Measurements from ENCODE around the gene PTPN22.

PTPN22 gene

GRCh38 chr1:113800487-113800886 lies 71.0 kb downstream of the PTPN22 start:
- DNase-seq (no peak), ATAC-seq (no peak)

- DNase-seq, result no peak
- ATAC-seq, result no peak
Observed at GRCh38 chr1:113797472-113797871, 74.0 kb downstream of the PTPN22 start.

- ATAC-seq, result no peak
- no peak for DNase-seq
Observed at GRCh38 chr1:113793878-113794834, 77.4 kb downstream of the PTPN22 start.

GRCh38 chr1:113792986-113793385 lies 78.5 kb downstream of the PTPN22 start:
- DNase-seq (no peak), ATAC-seq (peak; percentile 23)

- DNase-seq (no peak), ATAC-seq (no peak)
Observed at GRCh38 chr1:113792471-113792870, 79.0 kb downstream of the PTPN22 start.

- ATAC-seq, result no peak
- no peak for DNase-seq
Observed at GRCh38 chr1:113788802-113789201, 82.7 kb downstream of the PTPN22 start.

- ATAC-seq, result peak; percentile 25
- DNase-seq, result no peak
Observed at GRCh38 chr1:113787663-113788062, 83.8 kb downstream of the PTPN22 start.

GRCh38 chr1:113786069-113786468 lies 85.4 kb downstream of the PTPN22 start:
- no peak for ATAC-seq
- DNase-seq, result no peak

- ATAC-seq (peak; percentile 71), DNase-seq (no peak)
Observed at GRCh38 chr1:113784104-113784779, 87.3 kb downstream of the PTPN22 start.

GRCh38 chr1:113783254-113784103 lies 88.0 kb downstream of the PTPN22 start:
- DNase-seq, result peak; percentile 27
- ATAC-seq, result peak; percentile 84

- ATAC-seq (no peak), DNase-seq (no peak)
Observed at GRCh38 chr1:113782406-113782805, 89.1 kb downstream of the PTPN22 start.

- DNase-seq, result no peak
- ATAC-seq, result no peak
Observed at GRCh38 chr1:113780374-113781146, 91.0 kb downstream of the PTPN22 start.

GRCh38 chr1:113779542-113779941 lies 92.0 kb downstream of the PTPN22 start:
- DNase-seq, result no peak
- no peak for ATAC-seq

GRCh38 chr1:113777561-113777960 lies 94.0 kb downstream of the PTPN22 start:
- DNase-seq (no peak), ATAC-seq (no peak)

- no peak for ATAC-seq
- DNase-seq, result no peak
Observed at GRCh38 chr1:113770031-113770430, 101.5 kb downstream of the PTPN22 start.

- ATAC-seq, result no peak
- no peak for DNase-seq
Observed at GRCh38 chr1:113769601-113769970, 101.9 kb downstream of the PTPN22 start.

GRCh38 chr1:113768916-113769600 lies 102.5 kb downstream of the PTPN22 start:
- DNase-seq (no peak), ATAC-seq (no peak)

- ATAC-seq (no peak), DNase-seq (no peak)
Observed at GRCh38 chr1:113765306-113766230, 105.9 kb downstream of the PTPN22 start.
